ENCODE measurements around the gene BUD31.
A peak's percentile ranks its signal among the peaks of the same experiment; 100 is the strongest.

BUD31 gene

GRCh38 chr7:99457650-99458493 is 49.1 kb downstream of the BUD31 start:
- TF ChIP-seq, protein P1, sequence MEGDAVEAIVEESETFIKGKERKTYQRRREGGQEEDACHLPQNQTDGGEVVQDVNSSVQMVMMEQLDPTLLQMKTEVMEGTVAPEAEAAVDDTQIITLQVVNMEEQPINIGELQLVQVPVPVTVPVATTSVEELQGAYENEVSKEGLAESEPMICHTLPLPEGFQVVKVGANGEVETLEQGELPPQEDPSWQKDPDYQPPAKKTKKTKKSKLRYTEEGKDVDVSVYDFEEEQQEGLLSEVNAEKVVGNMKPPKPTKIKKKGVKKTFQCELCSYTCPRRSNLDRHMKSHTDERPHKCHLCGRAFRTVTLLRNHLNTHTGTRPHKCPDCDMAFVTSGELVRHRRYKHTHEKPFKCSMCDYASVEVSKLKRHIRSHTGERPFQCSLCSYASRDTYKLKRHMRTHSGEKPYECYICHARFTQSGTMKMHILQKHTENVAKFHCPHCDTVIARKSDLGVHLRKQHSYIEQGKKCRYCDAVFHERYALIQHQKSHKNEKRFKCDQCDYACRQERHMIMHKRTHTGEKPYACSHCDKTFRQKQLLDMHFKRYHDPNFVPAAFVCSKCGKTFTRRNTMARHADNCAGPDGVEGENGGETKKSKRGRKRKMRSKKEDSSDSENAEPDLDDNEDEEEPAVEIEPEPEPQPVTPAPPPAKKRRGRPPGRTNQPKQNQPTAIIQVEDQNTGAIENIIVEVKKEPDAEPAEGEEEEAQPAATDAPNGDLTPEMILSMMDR (IDR thresholded peaks at IDR 0.05; ENCODE audit: borderline replicate concordance, insufficient read depth, low read depth, low read length), result no peak
- no peak overlapping the region for H3K4me3 ChIP-seq (ENCODE audit: low read depth, low read length)

- TF ChIP-seq, protein P1 (IDR thresholded peaks at IDR 0.05; ENCODE audit: borderline replicate concordance, insufficient read depth, low read depth, low read length), result peak; percentile 42; the same call in 1 of the 2 replicates
- H3K4me3 ChIP-seq (ENCODE audit: low read depth, low read length), result no peak overlapping the region
Measured at GRCh38 chr7:99459087-99459486, 50.3 kb downstream of the BUD31 start.

DNA sequence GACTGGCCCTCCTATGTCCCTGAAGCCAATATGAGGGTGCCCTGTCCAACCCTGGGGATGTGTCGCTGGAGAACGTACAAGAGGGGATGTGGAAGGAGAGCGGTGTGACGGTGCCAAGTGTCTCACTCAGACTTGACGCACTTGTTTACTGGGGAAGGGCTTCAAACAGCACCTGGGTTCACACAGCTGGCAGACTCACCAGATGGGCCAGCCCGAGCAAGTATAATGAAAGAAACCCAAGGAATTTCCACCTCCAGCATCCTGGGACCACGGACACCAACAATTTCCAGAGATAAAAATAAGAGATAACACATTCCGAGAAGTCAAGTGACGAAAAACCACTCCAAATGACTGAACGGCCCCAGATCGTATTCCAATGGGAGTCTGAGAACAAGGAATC is 51.9 kb downstream of the BUD31 start:
- TF ChIP-seq, protein P1 (IDR thresholded peaks at IDR 0.05; ENCODE audit: borderline replicate concordance, insufficient read depth, low read depth, low read length), result no peak
- no peak overlapping the region for H3K4me3 ChIP-seq (ENCODE audit: low read depth, low read length)

- TF ChIP-seq, protein P1 (IDR thresholded peaks at IDR 0.05; ENCODE audit: borderline replicate concordance, insufficient read depth, low read depth, low read length), result no peak
- no peak overlapping the region for H3K4me3 ChIP-seq (ENCODE audit: low read depth, low read length)
Measured at GRCh38 chr7:99461221-99461620, 52.5 kb downstream of the BUD31 start.

DNA sequence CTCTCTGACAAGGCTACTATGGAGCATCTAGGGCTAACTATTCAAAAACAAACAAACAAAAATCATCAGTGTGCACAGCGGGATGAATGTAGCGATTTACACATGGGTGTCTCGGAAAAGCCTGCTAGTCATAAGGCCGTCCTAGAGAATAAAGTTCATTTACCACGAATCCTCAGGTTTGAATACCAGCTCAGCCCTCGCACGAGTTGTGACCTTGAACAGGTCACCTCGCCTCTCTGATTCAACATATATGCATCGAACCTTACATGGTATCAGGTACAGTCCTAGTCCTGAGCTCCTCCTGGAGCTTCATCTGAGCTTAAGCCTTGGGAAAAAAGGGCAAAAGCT is 56.6 kb downstream of the BUD31 start:
- H3K4me3 ChIP-seq (ENCODE audit: low read depth, low read length), result peak overlapping the region; percentile 94
- TF ChIP-seq, protein P1 (IDR thresholded peaks at IDR 0.05; ENCODE audit: borderline replicate concordance, insufficient read depth, low read depth, low read length), result no peak

DNA sequence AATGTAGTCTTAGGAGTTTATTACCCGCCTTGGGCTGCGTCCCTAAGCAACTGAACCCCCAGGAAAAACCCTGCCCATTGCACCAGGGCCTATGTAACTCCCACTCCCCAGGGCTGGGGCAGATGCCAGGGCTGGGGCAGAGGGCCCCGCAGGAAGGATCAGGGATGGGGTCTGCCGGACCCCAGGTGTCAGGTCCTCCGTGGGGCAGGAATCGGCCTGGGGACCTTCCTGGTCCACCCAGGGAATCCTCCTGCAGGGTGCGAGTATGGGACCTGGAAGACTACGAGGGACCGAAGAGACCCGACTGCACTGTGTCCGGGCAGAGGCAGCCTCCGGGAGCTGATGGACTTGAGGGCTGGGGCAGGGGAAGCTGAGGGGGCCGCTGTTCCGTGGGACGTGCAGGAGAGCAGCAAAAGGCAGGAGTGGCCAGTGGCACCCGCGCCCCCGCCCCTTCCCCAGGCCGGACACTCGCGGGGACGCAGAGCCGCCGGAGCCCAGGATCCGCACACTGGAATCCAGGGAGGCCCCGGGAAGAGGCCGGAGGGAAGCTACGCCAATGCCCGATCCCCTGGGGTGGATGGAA is 59.7 kb downstream of the BUD31 start:
- TF ChIP-seq, protein P1 (IDR thresholded peaks at IDR 0.05; ENCODE audit: borderline replicate concordance, insufficient read depth, low read depth, low read length), result no peak
- H3K4me3 ChIP-seq (ENCODE audit: low read depth, low read length), result no peak overlapping the region
